HG03135 (cell line): ENCODE results near the gene PRSS8.
A peak's percentile ranks its signal among the peaks of the same experiment; 100 is the strongest.

Experiments
- ATAC-seq: cut with Tn5 transposase; IDR thresholded peaks from one replicate; pipeline ENCODE4 v1.9.1; 2021; ENCODE audit warnings: mild to moderate bottlenecking, moderate library complexity; ENCODE audit not compliant: unreplicated experiment

PRSS8 gene

DNA sequence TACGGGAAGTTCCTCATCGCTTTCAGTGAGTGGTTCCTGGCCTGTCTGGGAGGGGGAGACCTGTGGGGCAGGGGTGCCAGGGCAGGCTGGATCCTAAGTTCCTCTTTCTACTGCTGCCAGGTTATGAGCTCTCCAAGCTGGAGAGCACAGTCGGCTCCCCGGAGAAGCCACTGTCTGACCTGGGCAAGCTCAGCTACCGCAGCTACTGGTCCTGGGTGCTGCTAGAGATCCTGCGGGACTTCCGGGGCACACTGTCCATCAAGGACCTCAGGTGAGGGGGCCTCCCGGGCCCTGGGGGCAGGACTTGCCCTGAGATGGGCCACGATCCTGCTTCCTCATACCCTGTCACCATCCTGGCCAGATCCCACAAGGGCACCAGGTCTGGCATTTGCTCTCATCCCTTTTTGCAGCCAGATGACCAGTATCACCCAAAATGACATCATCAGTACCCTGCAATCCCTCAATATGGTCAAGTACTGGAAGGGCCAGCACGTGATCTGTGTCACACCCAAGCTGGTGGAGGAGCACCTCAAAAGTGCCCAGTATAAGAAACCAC is 5.1 kb downstream of the PRSS8 start:
- ATAC-seq, result no peak

DNA sequence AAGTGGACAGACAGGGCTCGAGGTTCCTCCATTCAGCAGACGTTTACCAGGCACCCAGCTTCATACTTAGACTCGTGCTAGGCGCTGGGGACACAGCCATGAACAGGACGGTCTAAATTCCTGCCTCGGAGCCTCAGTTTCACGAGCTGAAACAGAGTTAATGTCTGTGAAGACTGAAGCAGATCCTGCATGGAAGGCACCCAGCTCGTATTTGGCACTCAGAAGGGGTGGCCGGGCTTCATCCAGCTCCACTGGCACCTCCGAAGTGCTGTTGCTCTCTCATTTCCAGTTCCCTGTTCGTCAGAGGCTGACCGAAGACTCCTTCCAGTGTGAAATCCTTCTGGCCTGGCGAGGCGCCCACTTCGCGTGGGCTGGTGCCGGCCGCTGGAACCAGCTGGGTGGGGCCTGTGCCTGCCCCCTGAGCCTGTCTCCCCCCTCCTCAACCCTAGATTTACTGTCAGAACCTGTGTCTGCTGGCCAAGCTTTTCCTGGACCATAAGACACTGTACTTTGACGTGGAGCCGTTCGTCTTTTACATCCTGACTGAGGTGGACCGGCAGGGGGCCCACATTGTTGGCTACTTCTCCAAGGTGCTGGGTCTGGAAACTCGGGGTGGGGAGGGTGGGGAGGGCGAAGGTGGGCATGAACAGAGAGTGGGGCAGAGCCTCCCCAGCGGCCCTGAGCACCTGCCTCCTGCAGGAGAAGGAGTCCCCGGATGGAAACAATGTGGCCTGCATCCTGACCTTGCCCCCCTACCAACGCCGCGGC is 5.8 kb downstream of the PRSS8 start:
- no peak for ATAC-seq

DNA sequence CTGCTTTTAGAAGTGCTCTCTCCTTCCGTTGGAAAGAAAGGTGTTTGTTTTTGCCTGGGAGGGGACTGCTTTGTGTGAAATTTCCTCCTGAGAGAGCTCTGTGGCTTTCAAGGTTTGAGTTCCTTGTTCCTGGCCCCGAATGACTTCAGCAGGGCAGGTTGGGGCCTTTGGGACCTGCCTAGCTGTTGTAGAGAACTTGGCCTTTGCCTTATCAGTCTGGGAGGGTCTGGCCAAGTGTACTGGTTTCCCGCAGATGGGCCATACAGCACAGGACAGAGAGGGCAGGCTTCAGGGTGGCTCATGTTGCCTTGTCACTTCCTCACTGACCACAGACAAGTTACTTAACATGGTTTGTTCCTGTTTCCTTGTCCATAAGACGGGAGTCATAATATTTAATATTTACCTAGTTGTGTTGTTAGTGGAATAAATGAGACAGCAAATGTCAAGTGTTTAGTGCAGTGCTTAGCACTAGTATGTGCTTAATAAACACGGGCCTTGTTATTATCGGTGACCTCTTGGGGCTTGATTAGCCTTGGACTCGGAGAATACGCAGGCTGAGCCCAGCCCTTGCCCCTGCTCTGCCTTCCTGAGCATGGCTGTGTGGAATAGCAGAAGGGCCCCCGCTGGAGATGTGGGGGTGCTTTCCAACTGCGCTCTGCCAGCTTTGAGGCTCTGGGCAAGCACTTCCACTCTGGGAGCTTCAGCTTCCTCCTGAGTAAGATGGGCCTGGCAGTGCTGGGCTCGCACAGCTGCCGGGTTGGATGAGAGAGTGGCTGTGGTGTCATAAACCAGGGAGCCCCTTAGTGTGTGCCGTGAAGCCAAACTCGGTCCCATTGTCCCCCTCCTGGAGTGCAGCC is 6.6 kb downstream of the PRSS8 start:
- ATAC-seq, result no peak

DNA sequence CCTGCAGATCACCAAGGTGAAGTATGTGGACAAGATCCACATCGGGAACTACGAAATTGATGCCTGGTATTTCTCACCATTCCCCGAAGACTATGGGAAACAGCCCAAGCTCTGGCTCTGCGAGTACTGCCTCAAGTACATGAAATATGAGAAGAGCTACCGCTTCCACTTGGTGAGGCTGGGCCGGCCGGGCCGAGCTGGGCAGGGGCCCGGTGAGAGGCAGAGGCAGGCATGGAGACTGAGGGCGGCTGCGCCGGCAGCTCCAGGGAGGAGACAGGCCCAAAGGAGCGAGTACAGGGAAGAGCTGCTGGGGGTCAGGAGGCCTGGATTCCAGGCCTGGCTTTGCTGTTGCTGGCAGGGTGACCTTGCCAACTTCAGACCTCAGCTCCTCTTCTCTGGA is 8.3 kb downstream of the PRSS8 start:
- no peak for ATAC-seq

DNA sequence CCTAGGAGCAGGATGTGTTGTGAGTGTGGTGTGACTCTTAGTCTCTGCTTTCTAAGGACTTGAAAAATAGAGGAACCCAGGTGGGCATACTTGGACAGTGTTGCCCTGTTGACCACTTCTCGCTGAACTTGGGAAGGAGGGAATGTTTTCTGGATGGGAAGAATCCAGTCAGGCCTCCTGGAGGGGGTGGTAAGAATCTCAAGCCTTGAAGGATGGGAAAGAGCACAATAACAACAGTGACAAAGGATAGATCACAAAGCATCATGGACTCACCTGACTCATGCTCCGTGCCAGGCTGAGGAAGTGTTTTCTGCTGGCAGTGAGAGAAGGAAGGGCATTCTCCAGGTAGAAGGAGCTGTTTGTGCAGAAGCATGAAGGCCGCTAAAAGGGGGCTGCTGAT is 9.7 kb downstream of the PRSS8 start:
- no peak for ATAC-seq

DNA sequence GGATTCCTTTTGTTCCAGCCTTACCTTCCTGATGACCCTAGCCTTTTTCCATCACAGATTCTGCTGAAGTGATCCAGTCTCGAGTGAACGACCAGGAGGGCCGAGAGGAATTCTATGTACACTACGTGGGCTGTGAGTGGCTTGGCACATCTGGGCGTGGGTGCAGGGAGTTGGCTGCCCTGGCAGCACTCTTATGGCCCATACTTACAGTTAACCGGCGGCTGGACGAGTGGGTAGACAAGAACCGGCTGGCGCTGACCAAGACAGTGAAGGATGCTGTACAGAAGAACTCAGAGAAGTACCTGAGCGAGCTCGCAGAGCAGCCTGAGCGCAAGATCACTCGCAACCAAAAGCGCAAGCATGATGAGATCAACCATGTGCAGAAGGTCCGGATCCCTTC is 15.4 kb downstream of the PRSS8 start:
- no peak for ATAC-seq

DNA sequence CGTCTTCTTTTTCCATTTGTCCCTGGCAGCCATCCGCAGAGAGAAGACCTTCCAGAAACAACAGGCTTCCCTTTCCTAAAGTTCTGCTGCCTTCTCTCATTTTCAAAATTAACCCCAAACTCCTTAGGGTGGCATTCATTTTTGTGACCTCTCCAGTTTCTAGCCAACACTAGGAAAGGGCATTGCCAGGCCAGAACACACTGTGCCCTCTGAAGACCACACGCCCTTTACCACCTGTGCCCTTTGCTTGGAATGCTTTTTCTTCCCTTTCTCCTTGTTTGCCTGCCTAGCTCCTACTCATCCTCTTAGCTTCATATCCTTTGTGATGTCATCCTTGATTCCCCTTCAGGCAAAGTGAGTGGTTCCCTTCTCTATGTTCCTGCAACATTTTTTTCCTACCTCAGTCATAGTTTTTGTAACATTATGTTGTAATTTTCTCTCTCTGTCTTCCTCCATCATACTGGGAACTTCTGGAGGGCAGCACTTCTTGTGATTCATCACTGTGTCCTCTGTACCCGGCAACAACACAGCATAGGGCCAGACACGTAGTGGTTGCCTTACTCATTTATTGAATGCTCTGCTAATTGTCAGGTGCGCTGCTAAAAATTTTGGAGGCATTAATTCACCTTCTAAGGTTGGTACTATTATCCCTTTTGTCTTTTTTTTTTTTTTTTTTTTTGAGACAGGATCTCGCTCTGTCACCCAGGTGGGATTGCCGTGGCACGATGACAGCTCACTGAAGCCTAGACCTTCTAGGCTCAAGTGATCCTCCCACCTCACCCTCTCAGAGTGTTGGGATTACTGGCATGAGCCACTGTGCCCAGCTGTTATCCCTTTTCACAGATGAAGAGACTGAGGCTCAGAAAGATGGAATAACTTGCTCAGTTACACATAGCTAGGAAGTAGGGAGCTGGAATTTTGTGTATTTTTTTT is 17.0 kb downstream of the PRSS8 start:
- no peak for ATAC-seq

DNA sequence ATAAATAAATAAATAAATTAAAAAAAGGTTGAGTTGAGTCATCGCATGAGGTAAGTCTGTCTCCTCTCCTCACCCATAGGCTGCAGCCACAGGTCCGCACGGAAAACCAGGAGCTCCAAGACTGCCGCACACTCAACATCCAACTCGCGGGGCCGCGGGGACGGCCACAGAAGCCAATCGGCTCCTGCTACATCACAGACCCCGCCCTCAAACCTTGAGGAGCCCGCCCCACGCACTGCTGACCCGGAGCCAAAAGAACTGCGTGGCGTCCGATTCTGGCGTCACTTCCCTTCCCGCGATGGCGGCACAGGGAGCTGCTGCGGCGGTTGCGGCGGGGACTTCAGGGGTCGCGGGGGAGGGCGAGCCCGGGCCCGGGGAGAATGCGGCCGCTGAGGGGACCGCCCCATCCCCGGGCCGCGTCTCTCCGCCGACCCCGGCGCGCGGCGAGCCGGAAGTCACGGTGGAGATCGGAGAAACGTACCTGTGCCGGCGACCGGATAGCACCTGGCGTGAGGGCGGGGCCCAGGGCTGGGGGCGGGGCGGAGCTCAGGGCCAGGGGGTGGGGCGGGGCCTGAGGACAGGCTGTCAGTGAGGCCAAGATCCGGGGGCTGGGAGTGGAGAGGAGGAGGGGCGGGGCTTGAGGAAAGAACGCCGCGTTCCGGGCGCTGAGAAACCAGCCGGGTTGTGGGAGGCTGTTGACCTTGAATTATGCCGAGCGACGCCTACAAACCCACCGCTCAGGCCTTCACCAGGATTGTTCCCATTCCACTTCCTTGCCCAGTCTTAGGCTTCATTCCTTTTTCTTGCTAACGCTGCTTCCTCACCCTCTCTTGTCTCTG is 17.9 kb downstream of the PRSS8 start, which contains the start of gene KAT8:
Gene KAT8, plus strand, starts transcription at position 281 of the 839 bp plus-strand sequence. Its CDS starts 18 bp downstream, at position 299.
- peak; percentile 89 for ATAC-seq

DNA sequence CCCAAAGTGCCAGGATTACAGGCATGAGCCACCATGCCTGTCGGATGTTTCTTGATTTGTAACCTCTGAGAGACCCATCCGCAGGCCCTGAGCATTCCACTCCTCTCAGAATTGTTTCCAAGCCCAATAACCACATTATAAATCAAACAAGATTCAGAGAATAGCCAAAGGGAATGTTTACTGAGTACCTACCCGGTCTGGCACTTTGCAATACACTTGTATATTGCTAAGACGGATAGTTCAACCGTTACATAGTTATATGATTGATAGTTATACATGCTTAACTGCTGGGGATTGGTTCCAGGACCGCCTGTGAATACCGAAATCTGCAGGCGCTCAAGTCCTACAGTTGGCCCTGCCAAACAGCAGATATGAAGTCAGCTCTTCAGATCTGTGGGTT is 21.1 kb downstream of the PRSS8 start:
- no peak for ATAC-seq

DNA sequence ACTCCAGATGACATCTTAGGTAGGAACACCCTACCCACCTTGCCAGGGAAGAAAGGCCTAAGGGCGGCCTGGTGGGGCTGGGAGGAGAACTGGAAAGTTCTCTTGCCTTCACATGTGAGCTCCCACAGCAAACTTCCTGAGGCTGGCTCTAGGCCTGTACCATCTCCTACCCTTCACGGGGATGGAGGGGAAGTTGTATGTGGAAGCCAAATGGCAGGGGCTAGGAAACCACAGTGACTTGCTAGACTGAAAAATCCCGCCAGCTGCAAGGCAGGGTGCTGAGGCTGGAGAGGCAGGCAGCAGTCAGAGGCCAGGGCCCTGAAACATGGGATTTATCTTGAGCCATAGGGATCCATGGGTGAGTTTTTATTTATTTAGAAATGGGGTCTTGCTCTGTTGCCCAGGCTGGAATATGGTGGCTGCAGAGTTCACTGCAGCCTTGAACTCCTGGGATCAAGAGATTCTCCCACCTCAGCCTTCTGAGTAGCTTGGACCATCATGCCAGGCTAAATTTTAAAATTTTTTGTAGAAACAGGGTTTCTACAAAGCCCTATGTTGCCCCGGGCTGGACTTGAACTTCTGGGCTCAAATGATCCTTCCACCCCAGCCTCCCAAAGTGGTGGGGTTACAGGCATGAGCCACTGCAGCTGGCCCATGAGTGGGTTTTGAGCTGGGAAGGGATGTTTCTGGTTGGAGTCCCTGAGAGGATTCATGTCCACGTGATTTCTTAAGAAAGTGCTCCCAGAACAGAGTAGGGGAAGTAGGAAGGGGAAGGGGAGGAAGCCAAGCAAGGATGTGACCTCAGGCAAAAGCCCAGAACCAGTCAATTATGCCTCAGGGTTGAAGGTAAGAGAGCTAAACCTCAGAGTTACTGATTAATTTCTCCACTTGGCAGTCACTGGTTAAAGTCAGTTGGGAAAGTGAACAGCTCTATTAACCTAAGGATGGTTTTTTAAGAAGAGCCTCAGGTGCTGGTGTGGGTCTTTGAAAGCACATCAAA is 22.1 kb downstream of the PRSS8 start:
- no peak for ATAC-seq

DNA sequence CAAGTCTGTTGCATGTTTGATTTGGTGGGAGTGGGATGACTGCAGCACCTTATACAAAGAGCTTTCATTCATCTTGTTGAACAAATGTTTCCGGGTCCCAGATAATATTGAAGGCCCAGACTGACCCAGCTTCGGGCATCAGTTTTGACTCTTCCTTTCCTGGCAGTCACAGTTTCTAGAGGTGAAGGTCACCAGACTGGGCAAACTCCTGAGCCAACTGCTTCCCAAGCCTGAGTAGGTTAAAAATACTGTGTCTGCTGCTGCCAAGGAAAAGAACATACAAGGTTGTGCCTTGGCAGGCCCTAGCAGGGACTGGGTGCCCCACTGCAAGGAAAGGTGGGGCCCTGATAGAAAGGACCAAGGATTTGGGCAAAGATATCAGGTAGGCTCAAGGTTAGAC is 22.8 kb downstream of the PRSS8 start:
- ATAC-seq, result no peak

DNA sequence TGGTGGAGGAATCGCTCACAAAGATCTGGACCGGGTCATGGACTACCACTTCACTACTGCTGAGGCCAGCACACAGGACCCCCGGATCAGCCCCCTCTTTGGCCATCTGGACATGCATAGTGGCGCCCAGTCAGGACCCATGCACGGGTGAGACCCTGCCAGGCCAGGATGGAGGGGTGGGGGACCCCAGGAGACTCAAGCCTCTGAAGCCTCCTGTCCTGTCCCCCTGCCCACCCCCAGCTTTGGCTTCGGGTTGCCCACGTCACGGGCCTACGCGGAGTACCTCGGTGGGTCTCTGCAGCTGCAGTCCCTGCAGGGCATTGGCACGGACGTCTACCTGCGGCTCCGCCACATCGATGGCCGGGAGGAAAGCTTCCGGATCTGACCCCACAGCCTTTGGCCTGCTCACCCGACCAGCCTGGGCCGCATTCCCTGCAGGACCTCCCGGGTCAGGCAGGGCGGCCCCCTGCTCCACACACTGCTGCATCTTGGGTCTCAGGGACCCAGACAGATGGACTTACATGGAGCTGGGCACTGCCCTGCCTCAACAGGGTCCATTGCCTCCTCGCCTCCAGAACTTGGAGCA is 23.6 kb downstream of the PRSS8 start:
- ATAC-seq, result no peak

DNA sequence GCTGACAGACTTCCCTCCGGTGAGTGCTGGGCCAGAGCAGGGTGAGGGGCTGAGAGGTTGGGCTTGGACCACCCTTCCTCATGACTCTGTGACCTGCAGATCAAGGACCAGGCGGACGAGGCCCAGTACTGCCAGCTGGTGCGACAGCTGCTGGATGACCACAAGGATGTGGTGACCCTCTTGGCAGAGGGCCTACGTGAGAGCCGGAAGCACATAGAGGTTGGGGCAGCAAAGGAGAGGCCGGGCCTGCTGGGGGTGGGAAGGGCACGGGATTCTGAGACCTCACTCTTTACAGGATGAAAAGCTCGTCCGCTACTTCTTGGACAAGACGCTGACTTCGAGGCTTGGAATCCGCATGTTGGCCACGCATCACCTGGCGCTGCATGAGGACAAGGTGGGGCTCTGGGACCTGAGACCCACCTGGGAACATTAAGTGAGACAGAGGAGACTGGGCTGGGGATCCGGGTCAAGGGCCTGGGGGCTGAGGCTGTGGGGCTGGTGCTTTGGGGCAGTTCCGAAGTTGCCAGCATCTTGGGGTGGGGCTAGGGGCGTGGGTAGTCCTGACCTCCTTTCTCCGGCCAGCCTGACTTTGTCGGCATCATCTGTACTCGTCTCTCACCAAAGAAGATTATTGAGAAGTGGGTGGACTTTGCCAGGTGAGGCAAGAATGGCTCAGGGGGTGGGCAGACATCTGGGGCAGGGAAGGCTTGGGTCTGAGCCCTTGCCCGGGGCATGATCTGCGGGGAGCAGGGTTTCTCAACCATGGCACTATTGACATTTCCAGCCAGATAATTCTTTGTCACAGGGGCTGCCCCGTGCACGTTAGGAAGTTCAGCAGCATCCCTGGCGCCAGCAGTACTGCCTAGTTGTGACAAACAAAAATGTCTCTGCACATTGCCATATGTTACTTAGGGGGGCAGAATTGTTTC is 25.2 kb downstream of the PRSS8 start:
- ATAC-seq, result no peak

DNA sequence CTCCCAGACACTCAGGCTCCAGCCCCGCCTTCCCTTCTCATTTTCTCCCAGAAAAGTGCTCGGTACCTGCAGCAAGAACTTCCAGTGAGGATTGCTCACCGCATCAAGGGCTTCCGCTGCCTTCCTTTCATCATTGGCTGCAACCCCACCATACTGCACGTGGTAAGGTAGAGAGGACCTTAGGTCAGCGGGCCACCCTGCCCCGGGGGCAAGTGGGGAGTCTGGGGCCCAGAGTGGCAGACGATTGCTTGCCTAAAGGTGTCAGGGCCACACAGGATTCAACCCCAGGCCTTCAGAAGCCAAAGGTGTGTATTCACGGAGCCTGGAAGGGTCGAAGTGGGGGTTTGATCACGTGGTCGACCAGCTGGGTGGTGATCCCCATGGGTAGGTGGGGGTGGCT is 25.9 kb downstream of the PRSS8 start:
- no peak for ATAC-seq

DNA sequence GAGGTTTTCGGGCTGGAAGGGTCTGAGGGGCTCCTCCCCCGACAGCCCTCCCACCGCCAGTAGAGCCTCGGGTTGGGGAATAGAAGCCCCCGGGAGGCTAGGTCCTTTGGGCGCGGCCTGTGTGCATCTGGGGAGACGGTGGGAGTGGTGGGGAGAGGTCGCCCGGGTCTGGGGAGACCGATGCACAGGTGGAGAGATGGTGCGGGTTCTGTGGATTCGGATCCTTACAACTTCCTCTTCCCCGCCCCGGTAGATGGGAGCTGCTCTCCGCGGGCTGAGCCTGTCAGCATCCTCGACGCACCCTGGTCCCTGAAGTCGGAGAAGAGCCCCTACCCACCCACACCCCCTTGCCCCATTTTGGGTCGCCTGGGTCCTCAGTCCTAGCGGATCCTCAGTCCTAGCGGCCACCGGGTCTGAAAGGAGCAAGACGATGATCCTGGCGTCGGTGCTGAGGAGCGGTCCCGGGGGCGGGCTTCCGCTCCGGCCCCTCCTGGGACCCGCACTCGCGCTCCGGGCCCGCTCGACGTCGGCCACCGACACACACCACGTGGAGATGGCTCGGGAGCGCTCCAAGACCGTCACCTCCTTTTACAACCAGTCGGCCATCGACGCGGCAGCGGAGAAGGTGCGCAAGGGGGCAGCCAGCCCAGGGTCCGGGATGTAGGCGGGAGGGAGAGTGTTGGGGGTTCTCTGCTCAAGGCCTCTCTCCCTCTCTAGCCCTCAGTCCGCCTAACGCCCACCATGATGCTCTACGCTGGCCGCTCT is 26.6 kb downstream of the PRSS8 start:
- no peak for ATAC-seq

DNA sequence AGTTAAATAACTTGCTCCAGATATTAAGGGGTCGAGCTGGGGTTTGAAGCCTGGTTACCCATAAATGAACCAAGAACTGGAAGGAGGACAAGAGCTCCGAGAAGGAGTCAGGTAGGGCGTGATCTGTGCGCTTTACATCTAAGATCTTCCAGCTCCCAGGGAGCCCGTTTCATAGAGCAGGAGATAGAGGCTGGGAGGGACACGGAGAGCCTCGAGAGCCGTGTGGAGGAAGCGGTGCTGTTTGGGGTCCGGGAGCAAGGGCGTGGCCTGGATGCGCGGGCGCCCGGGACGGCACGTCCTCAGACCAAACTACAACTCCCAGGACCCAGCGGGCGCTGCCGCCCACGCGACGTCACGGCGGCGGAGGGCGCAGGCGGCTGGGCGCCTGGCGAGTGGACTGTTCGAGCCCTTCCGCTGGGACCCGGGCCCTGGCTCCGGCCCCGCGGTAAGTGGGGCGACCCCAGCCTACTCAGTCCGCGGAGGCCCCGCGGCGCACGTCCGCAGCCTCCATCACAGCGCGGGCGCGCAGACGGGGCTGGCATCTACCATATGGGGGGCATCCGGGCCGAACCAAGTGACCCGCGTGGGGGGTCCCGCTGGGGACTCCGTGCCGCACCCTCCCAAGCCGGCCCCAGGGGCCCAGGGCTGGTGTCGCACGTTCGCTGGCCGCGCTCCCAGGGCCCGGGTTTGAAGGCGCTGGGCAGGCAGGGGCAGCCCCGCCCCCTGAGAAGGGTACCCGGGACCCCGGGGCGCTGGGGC is 27.3 kb downstream of the PRSS8 start, which contains the start of gene BCKDK:
Gene BCKDK, plus strand, starts transcription at position 352 of the 759 bp plus-strand sequence. CDS start 838 bp downstream, outside the sequence.
- peak; percentile 72 for ATAC-seq
